NCI-H446 (cell line): Measurements from ENCODE around the gene SHISA6.

Experiments used
- DNase-seq, 2 experiments: peaks; one replicate each; lab custom pipeline; 2025; lab: John Stamatoyannopoulos, UW

SHISA6 gene

DNA sequence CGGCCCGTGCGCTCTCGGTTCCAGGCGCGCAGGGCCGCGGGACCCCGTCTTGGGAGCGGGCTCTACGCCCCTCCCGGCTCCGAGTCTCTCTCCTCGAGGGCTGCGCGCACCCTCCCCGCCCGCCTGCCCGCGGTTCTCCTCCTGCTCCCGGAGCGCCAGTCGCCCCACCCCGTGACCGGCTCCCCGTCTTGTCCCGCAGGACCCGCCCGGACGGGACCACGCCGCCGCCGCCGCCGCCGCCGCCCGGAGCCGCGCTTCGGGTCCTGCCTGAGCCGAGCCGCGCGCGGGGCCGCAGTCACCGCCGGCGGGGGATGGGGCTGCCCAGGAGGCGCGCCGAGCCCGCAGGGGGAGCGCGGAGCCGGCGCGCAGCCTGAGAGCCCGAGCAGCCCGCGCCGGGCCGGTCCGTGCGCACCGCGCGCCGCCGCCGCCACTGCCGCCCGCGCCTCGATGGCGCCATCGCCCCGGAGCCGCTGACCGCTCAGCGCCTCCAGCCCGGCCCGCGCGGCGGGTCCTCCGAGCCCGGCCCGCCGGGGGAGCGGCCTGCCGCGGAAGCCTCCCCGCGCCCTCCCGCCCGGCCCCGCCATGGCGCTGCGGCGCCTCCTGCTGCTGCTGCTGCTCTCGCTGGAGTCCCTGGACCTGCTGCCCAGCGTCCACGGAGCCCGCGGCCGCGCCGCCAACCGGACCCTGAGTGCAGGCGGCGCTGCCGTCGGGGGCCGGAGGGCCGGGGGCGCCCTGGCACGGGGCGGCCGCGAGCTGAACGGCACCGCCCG lies at the start of gene SHISA6:
Gene SHISA6 (plus strand): TSS at position 373 of the 770 bp plus-strand sequence.
- DNase-seq, result no peak

DNA sequence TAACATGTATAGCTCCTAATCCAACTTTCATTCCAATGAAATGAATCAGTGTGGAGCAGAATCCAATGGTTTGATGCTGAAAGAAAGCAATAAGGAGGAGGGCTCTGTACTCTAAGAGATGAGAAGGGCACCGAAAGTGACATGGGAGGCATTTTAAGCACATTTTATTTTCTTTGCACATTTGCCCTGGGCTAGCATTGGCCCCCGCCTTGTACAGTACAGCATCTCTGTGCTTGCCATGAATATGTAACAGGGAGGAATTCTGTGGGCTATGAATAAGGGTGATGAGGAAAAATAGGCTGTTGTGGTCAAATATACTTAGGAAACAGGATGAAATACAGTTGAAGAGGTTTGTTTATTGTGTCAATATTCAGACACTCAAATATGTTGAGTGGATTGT lies 45.2 kb upstream of the SHISA6 start:
- no peak for DNase-seq

DNA sequence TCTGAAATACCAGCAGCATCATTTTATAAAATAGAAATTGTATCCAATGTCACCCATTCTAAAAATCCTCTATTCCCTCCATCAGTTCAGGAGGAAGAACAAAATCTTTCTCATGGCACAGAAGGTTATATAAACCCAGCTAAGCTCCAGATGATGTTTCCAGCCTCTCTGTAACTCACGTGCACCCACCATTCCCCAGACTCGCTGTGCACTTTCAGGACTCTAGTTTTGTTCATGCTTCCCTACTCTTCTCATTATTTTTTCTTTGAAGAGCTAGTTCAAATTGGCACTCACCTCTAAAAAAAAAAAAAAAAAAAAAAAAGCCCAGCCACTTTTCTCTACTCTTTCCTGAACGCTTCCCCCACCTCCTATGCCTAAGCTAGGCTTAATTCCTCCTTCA lies 36.0 kb upstream of the SHISA6 start:
- no peak for DNase-seq

DNA sequence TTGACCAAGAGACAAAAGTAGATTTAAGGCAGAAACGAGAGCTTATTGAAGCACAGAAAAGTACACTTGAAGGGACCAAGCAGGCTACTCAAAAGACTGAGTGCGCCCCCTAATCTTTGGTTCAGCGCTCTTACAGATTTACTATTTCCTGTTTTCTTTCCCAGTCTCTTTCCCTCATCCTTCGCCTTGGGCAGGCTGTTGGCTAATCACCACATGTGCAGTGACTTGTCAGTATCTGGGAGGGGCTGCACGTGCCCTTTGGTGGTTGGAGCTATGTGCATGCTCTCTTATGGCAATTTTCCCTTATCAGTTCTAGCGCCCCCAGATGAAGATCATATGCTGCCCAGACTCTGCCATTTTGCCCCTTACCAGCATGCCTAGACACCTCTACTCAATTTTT lies 35.4 kb upstream of the SHISA6 start:
- DNase-seq, result no peak

DNA sequence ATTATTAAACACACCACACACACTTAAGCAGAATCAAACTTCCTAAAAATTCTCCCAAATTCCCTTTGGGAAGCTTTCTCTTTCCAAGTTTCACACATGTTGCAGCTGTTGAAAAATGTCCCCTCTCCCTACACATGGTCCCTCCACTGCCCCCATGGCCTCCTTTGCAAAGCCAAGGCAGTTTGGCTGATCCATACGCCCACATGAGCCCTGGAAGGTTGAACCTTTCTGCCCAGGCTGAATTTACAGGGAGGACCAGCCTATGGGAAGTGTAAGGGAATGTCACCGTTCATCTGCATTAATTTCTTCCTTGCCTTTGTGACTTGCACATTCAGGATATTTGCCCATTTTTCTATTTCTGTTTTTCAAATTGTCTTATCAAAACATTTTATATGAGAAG lies 31.1 kb upstream of the SHISA6 start:
- DNase-seq, result no peak

DNA sequence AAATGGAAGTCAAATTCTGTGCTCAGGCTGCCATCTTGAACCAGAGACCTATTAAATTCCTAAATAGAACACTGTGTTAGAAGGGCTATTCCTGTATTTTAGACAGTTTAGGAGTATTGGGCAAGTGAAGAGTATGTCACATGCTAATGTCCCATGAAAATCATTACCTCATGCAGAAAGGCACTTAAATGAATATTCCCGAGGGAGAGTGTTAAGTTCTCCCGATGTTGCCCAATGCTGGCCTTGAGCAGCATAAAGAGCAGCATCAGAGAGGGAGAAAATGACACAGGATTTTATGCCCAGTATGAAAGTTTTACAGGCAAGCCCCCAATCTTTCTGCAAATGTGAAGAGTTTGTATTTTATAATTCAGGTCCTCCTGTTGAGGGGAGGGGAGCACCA lies 28.2 kb upstream of the SHISA6 start:
- DNase-seq, result no peak

DNA sequence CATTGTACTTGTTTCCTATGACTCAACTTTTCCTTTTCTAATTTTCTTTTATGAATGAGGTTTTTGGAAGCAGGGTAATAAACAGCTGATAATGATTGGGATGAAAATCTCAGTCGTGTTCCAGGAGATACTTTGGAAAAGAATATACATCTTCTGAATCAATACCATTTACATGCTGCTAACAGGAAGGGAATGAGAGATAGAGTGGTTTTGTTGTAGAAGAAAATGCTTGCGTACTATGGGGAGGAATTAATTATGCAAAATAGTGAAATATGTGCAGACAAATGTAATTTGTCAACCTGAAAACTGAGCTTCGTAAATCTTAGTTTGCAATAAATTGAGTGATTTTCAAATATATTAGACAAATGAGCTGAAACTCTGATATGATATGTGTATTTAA lies 24.0 kb upstream of the SHISA6 start:
- no peak for DNase-seq

DNA sequence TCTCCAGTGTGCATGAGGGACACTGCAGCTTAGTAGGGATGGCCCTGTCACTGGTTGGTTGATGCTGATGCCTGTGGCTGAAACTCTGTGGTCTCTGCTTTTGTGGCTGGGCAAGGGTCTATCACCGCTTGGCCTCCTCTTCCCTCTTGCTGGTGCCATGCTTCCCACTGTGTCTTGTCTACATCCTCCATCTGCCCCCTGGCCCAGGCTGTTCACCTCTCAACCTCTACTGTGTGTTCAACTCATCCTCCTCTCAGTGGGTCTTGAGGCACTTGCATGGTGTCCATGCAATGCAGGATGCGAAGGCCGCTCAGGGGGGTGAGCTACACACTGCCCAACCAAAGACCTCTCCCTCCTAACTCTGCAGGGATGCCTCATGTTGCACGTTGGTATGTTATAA lies 19.8 kb upstream of the SHISA6 start:
- DNase-seq, result no peak

DNA sequence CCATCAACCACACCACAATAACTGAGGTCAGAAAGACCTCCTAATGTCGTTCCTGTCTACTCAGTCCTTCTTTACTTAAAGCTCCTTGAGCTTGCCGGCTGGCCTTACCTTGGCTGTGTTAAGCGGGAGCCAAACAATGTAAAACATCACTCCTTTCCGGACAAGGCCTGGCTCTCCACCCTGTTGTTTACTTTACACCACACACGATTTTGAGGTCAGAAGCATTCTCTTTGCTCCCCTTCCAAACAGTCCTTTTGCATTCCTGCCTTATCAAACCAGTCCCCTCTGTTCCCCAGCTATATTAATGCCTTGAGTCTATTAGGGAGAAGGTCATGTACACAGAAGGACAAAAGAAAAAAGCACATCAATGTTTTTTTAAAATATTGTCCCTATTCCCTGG lies 19.3 kb upstream of the SHISA6 start:
- DNase-seq, result no peak

DNA sequence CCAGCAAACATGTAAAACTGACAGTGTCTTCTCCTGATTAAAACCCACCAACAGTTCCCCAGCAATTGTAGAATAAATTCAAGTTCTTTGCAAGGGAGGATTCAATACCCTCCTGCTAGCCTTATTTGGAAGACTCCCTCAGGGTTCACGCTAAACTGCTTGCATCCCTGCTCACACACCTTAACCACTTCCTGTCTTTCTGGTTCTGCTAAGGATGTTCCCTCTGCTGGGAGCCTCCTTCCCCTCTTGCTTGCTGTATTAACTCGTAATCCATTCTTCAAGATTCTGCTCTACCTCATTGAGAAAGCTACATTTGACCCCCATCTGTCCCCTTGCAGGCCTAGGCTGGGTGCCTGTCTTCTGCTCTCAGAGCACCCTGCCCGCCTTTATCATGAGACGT lies 2.3 kb upstream of the SHISA6 start:
- DNase-seq, result no peak

DNA sequence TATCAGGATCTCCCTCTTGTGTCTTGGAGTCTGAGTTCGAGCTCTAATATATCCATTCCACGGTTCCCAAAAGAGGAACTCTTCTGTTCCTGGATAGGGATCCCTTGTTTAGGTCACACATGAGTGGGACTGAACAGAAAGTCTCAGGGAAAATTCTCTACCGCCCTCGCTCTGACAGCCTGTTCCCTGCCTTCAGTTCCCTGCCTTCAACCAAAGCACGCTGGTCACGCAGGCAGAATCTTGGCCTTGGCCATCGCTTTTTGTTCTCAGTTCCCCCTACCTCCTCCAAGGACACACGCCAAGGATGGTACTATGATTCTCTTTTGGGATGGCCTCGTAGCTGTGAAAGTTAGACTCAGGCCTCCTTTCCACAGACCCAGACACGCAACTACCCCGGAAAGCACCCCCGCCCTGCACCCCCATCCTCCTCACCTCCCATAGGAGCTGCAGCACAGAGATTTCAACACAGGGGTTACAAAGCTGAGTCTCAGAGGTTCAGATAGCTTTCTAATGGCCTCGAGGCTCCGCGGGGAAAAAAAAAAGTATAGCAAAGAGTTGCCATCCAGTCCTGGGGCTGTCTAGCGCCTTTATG lies 1.5 kb upstream of the SHISA6 start:
- DNase-seq, result no peak

DNA sequence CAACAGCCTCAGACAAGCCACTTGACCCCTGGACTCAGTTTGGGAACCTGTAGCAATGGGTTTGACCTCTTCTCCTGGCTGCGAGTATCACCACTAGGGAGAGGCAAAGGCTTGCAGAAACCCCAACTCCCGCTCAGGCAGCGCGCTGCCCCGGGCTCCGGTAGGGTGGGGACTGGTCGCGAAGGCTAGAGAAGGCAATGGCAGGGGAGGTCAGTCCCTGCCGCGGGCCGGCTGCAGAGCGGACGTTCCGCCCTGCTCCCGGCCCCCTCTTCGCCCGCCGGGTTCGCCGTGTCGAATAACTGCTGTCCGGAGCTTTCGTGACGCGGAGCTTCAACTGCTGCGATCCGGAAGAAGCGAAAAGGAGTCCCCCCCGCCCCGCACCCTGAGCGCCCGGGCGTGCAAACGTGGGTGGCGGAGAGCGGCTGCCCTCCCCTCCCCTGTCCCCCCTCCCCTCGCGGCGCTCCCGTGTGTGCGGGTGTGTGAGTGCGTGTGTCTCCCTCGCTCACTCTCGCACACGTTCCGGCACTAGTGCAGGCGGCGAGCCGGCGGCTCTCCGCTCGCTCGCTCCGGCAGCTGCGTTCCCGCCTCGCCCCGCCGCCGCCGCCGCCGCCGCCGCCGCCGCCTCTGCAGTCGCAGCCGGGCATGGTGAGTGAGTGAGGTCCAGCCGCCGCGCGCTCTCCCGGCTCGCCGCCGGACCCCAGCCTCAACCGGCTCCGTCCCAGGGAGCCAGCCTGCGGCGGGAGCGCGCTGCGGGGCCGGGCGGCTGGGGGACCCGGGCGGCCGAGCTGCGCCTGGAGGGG lies 772 bp upstream of the SHISA6 start:
- DNase-seq, result no peak

DNA sequence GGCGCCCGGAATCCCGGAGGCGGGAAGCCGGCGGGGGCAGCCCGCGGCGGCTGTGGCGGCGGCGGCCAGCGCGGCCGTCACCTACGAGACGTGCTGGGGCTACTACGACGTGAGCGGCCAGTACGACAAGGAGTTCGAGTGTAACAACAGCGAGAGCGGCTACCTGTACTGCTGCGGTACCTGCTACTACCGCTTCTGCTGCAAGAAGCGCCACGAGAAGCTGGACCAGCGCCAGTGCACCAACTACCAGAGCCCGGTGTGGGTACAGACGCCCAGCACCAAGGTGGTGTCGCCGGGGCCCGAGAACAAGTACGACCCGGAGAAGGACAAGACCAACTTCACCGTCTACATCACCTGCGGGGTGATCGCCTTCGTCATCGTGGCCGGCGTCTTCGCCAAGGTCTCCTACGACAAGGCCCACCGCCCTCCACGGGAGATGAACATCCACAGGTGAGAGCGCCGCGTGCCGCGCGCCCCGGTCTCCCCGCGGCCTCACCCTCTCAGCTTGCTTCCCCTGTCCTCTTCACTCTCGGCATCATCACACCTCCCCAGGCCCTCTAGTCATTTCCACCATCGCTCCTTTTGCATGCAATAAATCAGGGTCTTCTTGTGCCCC lies 706 bp downstream of the SHISA6 start:
- DNase-seq, result no peak

DNA sequence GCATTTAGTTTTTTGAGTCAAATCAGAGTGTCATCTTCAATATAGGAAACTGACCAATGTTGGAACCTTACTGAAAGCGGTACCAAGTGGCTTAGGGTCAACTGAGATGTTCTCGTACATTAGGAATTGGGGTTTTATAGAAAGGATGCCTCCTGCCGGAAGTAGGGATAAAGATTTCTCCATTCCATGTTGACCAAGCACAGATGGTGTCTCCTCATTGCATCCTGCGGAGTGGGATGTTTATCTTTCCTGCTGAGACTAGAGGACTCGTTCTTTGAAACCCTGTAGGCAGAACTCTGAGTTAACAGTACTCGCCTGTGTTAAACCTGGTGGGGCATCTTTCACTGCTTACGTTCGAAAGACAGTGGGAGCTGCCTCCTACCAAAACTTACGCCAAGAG lies 1.4 kb downstream of the SHISA6 start:
- DNase-seq, result no peak

DNA sequence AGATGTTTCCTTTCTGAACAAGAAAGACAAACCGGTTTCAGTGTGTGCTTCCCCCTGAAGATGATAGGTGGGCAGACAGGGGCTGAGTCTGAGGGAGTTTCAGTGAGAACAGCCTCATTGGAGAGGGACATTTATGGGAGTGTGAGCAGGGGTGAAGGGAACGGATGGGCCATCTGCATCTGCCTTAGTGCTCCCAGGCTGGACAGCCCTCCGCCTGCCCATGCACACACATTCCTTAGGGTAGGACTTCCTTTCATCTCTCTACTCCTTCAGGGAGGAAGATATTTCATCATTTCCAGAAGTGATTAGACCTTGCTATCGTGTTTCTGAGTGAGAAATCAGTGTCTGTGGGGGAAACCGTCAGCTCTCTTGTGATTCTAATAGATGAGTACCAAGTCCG lies 3.8 kb downstream of the SHISA6 start:
- DNase-seq, result no peak

DNA sequence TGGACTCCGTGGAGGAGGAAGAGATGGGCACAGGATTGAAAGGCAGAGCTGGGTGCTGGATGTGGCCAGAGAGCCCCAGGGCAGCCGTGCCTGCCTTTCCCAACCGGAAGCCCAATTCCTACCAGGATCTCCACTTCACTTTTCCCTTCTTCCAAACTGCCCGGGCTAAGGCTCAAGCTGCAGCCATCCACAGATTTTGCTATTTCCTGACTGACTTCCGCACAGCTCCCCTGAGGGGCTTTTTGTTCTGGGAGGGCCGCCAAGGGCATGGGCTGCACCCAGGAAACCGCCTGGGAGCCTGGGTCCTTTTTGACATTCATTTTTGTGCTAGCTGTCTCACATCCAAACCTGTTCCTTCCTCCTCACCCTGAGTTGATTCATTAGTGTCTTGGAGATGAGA lies 4.2 kb downstream of the SHISA6 start:
- no peak for DNase-seq

DNA sequence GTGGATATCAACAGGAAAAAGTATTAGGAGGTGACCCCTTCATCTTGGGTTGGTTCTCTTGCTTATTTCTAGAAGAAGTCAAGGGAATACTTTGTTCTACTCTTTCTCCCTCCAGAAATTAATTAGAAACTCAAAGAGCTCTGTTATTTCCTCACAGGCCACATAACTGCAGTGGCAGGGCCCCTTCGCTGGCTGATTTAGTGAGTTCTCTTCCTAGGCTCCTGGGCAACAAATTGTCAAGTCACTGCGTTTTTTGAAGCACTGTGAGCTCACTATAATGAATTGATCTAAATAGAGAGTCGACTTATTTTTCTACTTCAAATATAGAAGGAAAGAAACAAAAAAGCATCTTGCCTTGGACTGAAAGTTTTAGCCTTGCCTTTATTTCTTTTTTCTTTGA lies 4.8 kb downstream of the SHISA6 start:
- no peak for DNase-seq

DNA sequence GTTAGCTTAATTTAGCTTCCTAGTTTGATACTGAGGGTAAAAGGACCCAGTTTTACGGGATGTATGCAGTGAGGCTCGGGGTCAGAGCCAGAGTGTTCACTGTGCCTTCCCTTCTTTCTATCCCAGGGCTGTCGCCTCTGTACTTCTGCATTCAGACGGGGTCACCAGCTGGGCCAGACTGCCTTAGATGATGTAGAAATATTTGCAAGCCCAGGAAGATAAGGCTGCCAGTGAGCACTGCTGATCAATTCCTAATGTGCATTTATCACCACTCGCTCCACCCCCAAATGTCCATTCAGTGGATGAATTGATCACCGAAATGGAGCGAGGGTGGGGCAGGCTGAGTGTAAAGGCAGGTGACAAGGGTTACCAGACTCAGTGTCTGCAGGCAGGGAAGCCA lies 9.1 kb downstream of the SHISA6 start:
- no peak for DNase-seq

DNA sequence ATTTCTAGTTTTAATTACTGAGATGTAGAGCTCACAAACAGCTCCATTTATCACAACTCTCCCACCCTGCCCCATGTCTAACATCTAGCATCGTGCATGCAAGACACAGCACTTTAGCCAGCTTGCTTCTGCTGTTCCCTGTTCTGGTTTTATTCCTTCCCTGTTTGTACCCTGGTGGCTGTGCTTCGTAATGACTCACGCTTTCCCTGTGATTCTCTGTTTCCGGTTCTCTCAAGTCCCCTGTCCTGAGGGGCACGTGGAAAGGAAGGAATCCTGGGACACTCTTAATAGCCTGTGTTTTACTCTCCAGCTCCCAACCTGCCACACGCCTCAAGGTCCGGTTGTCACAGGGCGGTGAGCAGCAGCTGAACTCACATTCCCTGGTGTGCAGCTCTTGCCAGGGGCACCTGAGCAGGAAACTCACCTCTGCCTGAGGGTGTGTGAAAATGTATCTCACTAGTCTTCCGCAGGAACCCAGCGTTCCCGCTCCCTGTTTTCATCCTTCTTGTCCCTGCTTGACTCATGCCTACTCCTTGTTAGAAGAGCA lies 10.6 kb downstream of the SHISA6 start:
- DNase-seq, result no peak

DNA sequence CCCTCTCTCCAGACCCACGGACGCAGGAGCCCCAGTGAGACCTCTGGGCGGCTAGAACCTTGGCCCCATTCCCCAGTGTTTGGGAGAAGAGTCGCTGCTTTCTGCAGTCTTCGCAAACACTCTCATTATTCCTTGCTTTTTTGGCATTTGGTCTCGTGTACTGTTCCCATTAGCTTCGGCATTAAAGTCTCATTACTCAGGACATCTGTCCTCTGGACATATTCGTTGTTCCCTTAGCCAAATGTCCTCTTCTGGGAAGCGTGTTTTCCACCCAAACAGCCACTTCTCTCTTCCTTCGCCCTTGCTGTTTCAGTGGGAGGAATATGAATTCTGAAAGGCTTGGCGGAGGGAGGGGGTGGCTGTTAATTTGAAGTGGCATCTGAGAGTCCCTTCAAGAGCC lies 11.1 kb downstream of the SHISA6 start:
- DNase-seq, result no peak

DNA sequence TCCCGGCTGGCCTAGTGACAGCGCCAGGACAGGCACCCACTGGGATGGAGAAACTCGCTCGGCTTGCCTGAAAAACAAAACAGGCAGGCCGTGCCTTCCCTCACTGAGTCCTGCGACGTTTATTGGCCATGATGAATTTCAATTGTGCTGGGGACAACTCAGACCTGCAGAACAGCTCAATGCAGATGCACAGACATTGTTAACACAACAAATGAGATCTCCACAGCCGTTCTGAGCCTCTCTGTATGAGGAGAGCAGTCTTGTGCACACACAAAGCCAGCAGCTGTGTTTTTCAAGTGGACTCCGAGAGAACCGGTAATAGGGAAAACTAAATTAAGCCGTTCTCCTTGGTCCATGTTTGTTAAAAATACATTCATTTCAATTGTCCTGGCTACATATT lies 15.9 kb downstream of the SHISA6 start:
- DNase-seq, result no peak

DNA sequence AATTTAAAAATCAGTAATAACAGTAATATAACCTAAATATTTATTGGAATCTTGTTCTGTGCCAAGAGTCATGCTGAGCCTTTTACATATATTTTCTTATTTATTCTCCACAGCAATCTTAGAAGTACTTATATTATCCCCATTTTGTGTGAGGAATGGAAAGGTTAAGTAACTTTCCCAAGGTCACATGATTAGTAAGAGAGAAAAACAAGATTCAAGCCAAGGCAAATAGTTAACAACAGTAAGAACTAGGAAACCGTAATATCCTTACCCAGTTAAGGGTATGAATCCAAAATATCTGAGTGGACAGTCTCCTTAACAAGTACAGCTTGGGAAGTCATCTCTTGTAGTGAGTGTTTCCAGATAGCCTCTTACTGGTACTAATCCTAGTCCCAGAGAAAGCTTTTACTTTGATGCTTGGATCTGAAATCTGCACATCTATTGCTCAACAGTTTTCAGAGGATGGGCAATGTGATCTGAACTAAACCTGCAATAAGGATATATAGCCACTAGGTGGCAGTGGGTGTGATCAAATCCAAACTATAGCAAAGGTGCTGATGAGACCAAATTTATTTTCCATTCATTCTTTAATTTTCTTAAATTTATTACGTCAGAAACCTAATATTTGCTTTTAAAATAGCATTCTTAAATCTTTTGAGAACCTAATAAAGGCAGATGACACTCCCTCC lies 23.3 kb downstream of the SHISA6 start:
- no peak for DNase-seq
